Measurements from ENCODE around the gene KLK12. TPM values are rescaled to one million over a fixed set of nuclear protein-coding genes. Genes with fewer than 3 reads are reported as not detected.

The KLK12 gene
- total RNA-seq, 1 experiment from 2014 or later: not detected

GRCh38 chr19:51083181-51083580 is 48.4 kb upstream of the KLK12 start:
- Histone ChIP-seq H2BK5ac (ENCODE audit: insufficient read length, low read length) (no peak overlapping the region), H3K4me2 (ENCODE audit: insufficient read depth, insufficient read length, low read length) (no peak overlapping the region), H4K91ac (ENCODE audit: insufficient read length, low read depth, low read length) (no peak overlapping the region), H2BK120ac (ENCODE audit: low read depth, low read length, poor library complexity, severe bottlenecking) (no peak overlapping the region), H3K18ac (ENCODE audit: insufficient read length, low read depth, low read length) (no peak overlapping the region), H2AFZ (ENCODE audit: low read length) (no peak overlapping the region), H3K23ac (ENCODE audit: insufficient read length, low read depth, low read length) (no peak overlapping the region), H3K27ac (ENCODE audit: insufficient read length, low read depth, low read length) (no peak overlapping the region), H4K5ac (ENCODE audit: insufficient read length, low read depth, low read length) (no peak overlapping the region), H3K9me3 (ENCODE audit: control insufficient read depth, low read depth, low read length) (no peaks in the 10 kb centered on the region), H3K4ac (ENCODE audit: low read depth, low read length) (no peak overlapping the region), H4K20me1 (ENCODE audit: control insufficient read depth, insufficient read depth, insufficient read length) (no peaks in the 10 kb centered on the region), H3K9ac (ENCODE audit: extremely low read depth, insufficient read length, low read length) (no peak overlapping the region), H3K4me1 (ENCODE audit: insufficient read depth, low read length) (peaks cover 2% of the 10 kb centered on the region; the same call in 1 of the 2 replicates), H2BK12ac (ENCODE audit: insufficient read length, low read depth, low read length) (no peak overlapping the region), H4K8ac (replicated peaks; ENCODE audit: insufficient read length, low read depth, low read length) (no peak overlapping the region), H3T11ph (ENCODE audit: low read length) (no peak overlapping the region), H3K14ac (ENCODE audit: insufficient read depth, low read length) (no peak overlapping the region), H2BK15ac (ENCODE audit: low read depth, low read length) (no peak overlapping the region), H3K56ac (ENCODE audit: insufficient read length, low read depth, low read length) (no peak overlapping the region), H2BK20ac (ENCODE audit: low read depth, low read length, poor library complexity, severe bottlenecking) (no peak overlapping the region), H3K79me1 (ENCODE audit: insufficient read depth, low read depth, low read length, poor library complexity, severe bottlenecking) (no peaks in the 10 kb centered on the region), H3K27me3 (ENCODE audit: insufficient read depth, low read length) (no peaks in the 10 kb centered on the region; the same call in 1 of the 2 replicates), H2AK5ac (ENCODE audit: insufficient read length, low read length) (no peak overlapping the region), H3K23me2 (ENCODE audit: insufficient read length, low read depth, low read length, poor library complexity, severe bottlenecking) (no peaks in the 10 kb centered on the region), H3K79me2 (ENCODE audit: insufficient read depth, low read length) (no peaks in the 10 kb centered on the region)
- H3K9me3 Mint-ChIP-seq: no peaks in the 10 kb centered on the region
- H3K4me1 Mint-ChIP-seq: peaks cover 22 to 32% of the 10 kb centered on the region in 2 experiments
- TF ChIP-seq CTCF (conservative IDR thresholded peaks at IDR 0.05): no peak
- H3K27me3 Mint-ChIP-seq (ENCODE audit: low read depth): peaks cover 19% of the 10 kb centered on the region
- WGBS (ENCODE audit: extremely low coverage, insufficient read length, low lambda C conversion rate): no CpG with 5 or more reads among the region's 4 CpGs
- no peaks in the 10 kb centered on the region for H3K36me3 Mint-ChIP-seq (ENCODE audit: insufficient read depth in 1 of 3, low read depth in 3 of 3)
- no peak overlapping the region for H3K4me3 Mint-ChIP-seq
- no peak overlapping the region; a peak in 1 of 7 replicates for H3K27ac Mint-ChIP-seq
- DNase-seq: no peak
